Nephron progenitor cell (in vitro differentiated cells): ENCODE results near the gene FARP2.
"Not testable (repeated sequence)": the region's sequence is repeated elsewhere in the genome, so short reads cannot be mapped to it uniquely, and the experiment has no call there.

ENCODE experiments used
- DNase-seq: peaks from one replicate; pipeline ENCODE4 v3.0.0; 2021
- H3K27ac Mint-ChIP-seq: 2 replicates; pipeline ENCODE4 v1.8.0; 2021; ENCODE audit warnings: mild to moderate bottlenecking, moderate library complexity, mixed read lengths
- H3K27me3 Mint-ChIP-seq: 2 replicates; pipeline ENCODE4 v1.8.0; 2021; ENCODE audit warnings: mild to moderate bottlenecking, low read depth, mixed read lengths; ENCODE audit not compliant: poor library complexity
- H3K36me3 Mint-ChIP-seq: 2 replicates; pipeline ENCODE4 v1.8.0; 2021; ENCODE audit warnings: low read depth, mixed read lengths
- H3K4me1 Mint-ChIP-seq: 2 replicates; pipeline ENCODE4 v1.8.0; 2021; ENCODE audit warnings: mixed read lengths
- H3K4me3 Mint-ChIP-seq: 2 replicates; pipeline ENCODE4 v1.8.0; 2021; ENCODE audit warnings: mild to moderate bottlenecking, moderate library complexity, mixed read lengths
- H3K9me3 Mint-ChIP-seq: 2 replicates; pipeline ENCODE4 v1.8.0; 2021; ENCODE audit warnings: mild to moderate bottlenecking, moderate library complexity, mixed read lengths
- TF ChIP-seq, protein P1 (sequence below): fragments of 200-600 bp; sonication (generic); IDR thresholded peaks from 2 replicates; pipeline ENCODE4 v1.5.0; 2021; ENCODE audit warnings: antibody characterized with exemption

Gene FARP2

GRCh38 chr2:241315879-241316631 lies 40.0 kb upstream of the FARP2 start, which contains the start of gene SEPTIN2:
Gene SEPTIN2 (plus strand): TSS chr2:241315925. CDS start chr2:241324233, 8,308 bp downstream.
- Mint-ChIP-seq H3K4me1 (peaks cover 73% of the 10 kb centered on the region), H3K27me3 (no peaks in the 10 kb centered on the region), H3K27ac (peak within 1 kb of the TSS; percentile 100), H3K36me3 (peaks cover 30% of the 10 kb centered on the region), H3K9me3 (no peaks in the 10 kb centered on the region), H3K4me3 (peak within 1 kb of the TSS; percentile 100)
- DNase-seq: no peak
- TF ChIP-seq, protein P1, sequence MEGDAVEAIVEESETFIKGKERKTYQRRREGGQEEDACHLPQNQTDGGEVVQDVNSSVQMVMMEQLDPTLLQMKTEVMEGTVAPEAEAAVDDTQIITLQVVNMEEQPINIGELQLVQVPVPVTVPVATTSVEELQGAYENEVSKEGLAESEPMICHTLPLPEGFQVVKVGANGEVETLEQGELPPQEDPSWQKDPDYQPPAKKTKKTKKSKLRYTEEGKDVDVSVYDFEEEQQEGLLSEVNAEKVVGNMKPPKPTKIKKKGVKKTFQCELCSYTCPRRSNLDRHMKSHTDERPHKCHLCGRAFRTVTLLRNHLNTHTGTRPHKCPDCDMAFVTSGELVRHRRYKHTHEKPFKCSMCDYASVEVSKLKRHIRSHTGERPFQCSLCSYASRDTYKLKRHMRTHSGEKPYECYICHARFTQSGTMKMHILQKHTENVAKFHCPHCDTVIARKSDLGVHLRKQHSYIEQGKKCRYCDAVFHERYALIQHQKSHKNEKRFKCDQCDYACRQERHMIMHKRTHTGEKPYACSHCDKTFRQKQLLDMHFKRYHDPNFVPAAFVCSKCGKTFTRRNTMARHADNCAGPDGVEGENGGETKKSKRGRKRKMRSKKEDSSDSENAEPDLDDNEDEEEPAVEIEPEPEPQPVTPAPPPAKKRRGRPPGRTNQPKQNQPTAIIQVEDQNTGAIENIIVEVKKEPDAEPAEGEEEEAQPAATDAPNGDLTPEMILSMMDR: no peak

- peak overlapping the region; percentile 100 for H3K4me3 Mint-ChIP-seq
- DNase-seq: no peak
These were observed 39.3 kb upstream of the FARP2 start for GRCh38 chr2:241316825-241317224.

DNA sequence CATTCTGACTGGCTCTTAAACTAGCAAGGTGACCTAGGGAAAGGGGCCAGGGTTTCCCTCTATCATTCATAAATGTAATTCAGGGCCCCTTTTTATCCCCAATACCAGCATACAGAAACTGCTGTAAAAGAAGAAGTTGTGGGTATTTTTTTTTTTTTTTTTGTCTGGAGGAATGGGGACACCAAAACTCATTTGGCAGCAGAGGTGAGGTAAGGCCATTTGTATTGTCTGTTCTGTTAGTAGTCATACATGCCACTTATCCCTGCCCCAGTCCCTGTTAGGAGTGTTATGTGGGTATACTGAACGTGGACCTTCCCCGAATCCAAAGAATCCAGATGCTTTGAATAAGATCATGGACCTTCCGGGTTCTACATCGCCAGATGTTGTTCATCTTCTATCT lies 38.7 kb upstream of the FARP2 start:
- no peaks in the 10 kb centered on the region for H3K9me3 Mint-ChIP-seq
- no peaks in the 10 kb centered on the region for H3K27me3 Mint-ChIP-seq
- peak overlapping the region; percentile 100 for H3K4me3 Mint-ChIP-seq
- no peak for DNase-seq
- H3K36me3 Mint-ChIP-seq: peaks cover 38% of the 10 kb centered on the region
- H3K27ac Mint-ChIP-seq: peak overlapping the region; percentile 99
- TF ChIP-seq, protein P1: no peak
- H3K4me1 Mint-ChIP-seq: peaks cover 73% of the 10 kb centered on the region

More at GRCh38 chr2:241316825-241317224, 39.3 kb upstream of the FARP2 start:
- Mint-ChIP-seq H3K27me3 (no peaks in the 10 kb centered on the region), H3K4me1 (peaks cover 73% of the 10 kb centered on the region), H3K36me3 (peaks cover 35% of the 10 kb centered on the region), H3K27ac (peak overlapping the region; percentile 99), H3K9me3 (no peaks in the 10 kb centered on the region)
- TF ChIP-seq, protein P1: no peak

GRCh38 chr2:241318830-241319229 lies 37.3 kb upstream of the FARP2 start:
- H3K4me1 Mint-ChIP-seq: peaks cover 70% of the 10 kb centered on the region
- H3K27ac Mint-ChIP-seq, H3K27me3 Mint-ChIP-seq, DNase-seq, H3K9me3 Mint-ChIP-seq: not testable (repeated sequence)
- H3K4me3 Mint-ChIP-seq: peak overlapping the region; percentile 100
- H3K36me3 Mint-ChIP-seq: peaks cover 46% of the 10 kb centered on the region

- H3K4me1 Mint-ChIP-seq: peaks cover 69% of the 10 kb centered on the region
- TF ChIP-seq, protein P1: no peak
- DNase-seq: no peak
- H3K27me3 Mint-ChIP-seq: no peaks in the 10 kb centered on the region
- peak overlapping the region; percentile 55 for H3K4me3 Mint-ChIP-seq
- no peaks in the 10 kb centered on the region for H3K9me3 Mint-ChIP-seq
- peaks cover 60% of the 10 kb centered on the region for H3K36me3 Mint-ChIP-seq
- no peak overlapping the region for H3K27ac Mint-ChIP-seq
These were observed 35.7 kb upstream of the FARP2 start for GRCh38 chr2:241320394-241320793.

- Mint-ChIP-seq H3K27me3 (no peaks in the 10 kb centered on the region), H3K4me1 (peaks cover 69% of the 10 kb centered on the region), H3K36me3 (peaks cover 65% of the 10 kb centered on the region), H3K27ac (peak overlapping the region; percentile 83), H3K9me3 (no peaks in the 10 kb centered on the region), H3K4me3 (peak overlapping the region; percentile 50)
- no peak for DNase-seq
- TF ChIP-seq, protein P1: no peak
These were observed 35.1 kb upstream of the FARP2 start for GRCh38 chr2:241321033-241321432.
